Activated CD4-positive, alpha-beta T cell treated with anti-CD3 and anti-CD28 coated beads, Interleukin-2, amount 10 ng/mL, durations not matched to agents 24 days and 14 days (primary cell): ENCODE data around the gene ACAN. TPM values are rescaled to one million over a fixed set of nuclear protein-coding genes. Genes with fewer than 3 reads are reported as not detected.
A peak's percentile ranks its signal among the peaks of the same experiment; 100 is the strongest.

Source experiments
- DNase-seq: peaks from one replicate; pipeline ENCODE4 v3.0.0; 2022
- H3K27ac Mint-ChIP-seq: one replicate; pipeline ENCODE4 v1.8.0; 2022; ENCODE audit warnings: mild to moderate bottlenecking, mixed read lengths
- H3K27me3 Mint-ChIP-seq: one replicate; pipeline ENCODE4 v1.8.0; 2022; ENCODE audit warnings: mixed read lengths
- H3K36me3 Mint-ChIP-seq: one replicate; pipeline ENCODE4 v1.8.0; 2022; ENCODE audit warnings: low read depth, mild to moderate bottlenecking, mixed read lengths
- H3K4me1 Mint-ChIP-seq: one replicate; pipeline ENCODE4 v1.8.0; 2021; ENCODE audit warnings: mixed read lengths
- H3K4me3 Mint-ChIP-seq: one replicate; pipeline ENCODE4 v1.8.0; 2022; ENCODE audit warnings: mild to moderate bottlenecking, moderate library complexity, mixed read lengths
- H3K9me3 Mint-ChIP-seq: one replicate; pipeline ENCODE4 v1.8.0; 2021; ENCODE audit warnings: mixed read lengths
- intact Hi-C: fragments of 100-400 bp; cut with micrococcal nuclease; formaldehyde crosslinking; loops from one replicate; pipeline ENCODE4 v1.15.1; 2023
- total RNA-seq: library from RNA; stranded (reverse); gene quantifications from 2 replicates; pipeline ENCODE4 v1.2.3, GENCODE V29; 2022

The ACAN gene
- total RNA-seq, 1 donor from 2014 or later = not detected

- Mint-ChIP-seq H3K36me3 (no peaks in the 10 kb centered on the region), H3K4me3 (no peak overlapping the region), H3K27me3 (peaks cover 34% of the 10 kb centered on the region), H3K27ac (no peak overlapping the region), H3K9me3 (no peaks in the 10 kb centered on the region), H3K4me1 (no peaks in the 10 kb centered on the region)
- DNase-seq = no peak
- intact Hi-C loops = no loop called here
Observed at GRCh38 chr15:88790486-88790885, 12.8 kb upstream of the ACAN start.

DNA sequence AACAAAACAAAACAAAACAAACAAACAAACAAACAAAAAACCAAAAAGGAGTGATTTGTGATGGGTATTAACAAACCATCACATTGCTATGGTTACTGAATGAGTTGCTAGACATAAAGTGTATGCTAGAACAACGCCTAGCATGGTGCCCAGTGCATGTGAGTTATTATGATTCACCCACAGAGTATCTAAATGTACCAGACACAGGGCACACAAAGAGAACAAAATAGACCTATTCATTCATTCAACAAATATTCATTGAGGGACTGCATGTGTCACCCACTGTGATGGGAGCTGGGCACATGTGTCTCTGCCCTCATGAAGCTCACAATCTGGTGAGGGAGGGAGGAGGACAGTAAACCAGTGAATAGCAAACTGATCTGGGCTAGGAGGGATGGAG, 11.6 kb upstream of the ACAN start:
- Mint-ChIP-seq H3K9me3 (no peaks in the 10 kb centered on the region), H3K4me3 (no peak overlapping the region), H3K27ac (no peak overlapping the region), H3K27me3 (peaks cover 37% of the 10 kb centered on the region), H3K36me3 (no peaks in the 10 kb centered on the region), H3K4me1 (no peaks in the 10 kb centered on the region)
- no peak for DNase-seq
- intact Hi-C loops = no loop called here

DNA sequence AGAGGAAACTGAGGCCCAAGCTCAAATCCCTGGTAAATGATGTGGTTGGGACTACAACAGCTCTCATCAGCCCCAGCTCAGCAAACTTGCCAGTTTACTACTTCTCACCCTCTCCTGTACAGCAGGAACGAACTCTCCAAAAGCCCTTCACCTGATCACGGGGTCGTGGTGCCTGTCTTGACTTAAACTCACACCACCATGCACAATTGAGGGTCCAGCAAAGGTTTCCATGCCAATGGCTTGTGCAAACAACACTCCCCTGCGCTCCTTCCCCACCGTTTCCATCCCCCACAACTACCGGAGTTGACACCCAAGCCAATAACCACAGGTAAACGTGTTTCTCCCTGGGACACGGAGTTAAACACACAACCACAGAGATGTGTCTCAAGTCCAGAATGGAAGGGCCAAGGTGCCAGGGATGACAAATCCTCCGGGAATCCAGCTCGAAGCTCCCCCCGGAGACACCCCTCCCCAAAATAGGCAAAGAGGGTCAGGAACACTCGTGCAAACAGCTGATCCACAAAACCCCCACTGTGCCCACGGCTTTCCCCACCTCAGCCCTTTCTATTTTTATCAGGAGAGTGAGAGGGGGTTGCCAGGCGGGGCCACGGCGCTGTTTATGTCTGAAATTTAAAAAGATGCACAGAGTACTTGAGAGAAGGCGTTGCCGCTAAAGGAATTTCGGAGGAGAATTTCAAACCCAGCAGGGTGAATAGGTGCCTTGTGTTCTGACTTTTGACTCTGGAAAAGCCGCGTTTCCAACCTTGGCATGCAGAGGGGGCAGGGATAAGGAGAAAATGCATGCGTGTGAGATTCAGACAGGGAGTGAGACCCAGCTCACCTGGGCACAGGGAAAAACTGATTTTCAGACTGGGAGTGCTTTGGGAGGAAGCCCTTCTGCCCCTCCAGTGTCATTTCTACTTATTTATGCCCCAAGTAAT, 10.6 kb upstream of the ACAN start:
- Mint-ChIP-seq H3K4me1 (no peaks in the 10 kb centered on the region), H3K27ac (no peak overlapping the region), H3K27me3 (peaks cover 41% of the 10 kb centered on the region), H3K9me3 (no peaks in the 10 kb centered on the region), H3K4me3 (no peak overlapping the region), H3K36me3 (no peaks in the 10 kb centered on the region)
- intact Hi-C loops = no loop called here
- no peak for DNase-seq

DNA sequence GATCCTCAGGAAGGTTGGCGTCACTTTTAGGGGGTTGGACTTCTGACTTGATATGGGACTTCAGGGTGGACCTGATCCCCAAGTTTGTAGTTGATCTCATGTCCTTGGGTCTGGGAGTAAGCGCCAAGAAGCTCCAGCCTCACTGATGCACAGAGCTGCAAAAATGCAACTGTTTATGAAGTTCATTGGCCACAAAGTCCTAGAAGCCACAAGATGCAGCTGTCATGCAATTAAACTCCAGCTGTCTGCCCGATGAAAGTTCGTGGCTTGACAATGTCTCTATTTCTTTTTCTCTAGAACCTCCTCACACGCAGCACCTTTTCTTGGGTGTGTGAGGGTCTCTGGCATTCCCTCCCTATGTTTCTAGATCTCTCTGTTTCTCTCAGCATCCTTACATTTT, 9.2 kb upstream of the ACAN start:
- Mint-ChIP-seq H3K9me3 (no peaks in the 10 kb centered on the region), H3K36me3 (no peaks in the 10 kb centered on the region), H3K4me3 (no peak overlapping the region), H3K27me3 (peaks cover 51% of the 10 kb centered on the region), H3K27ac (no peak overlapping the region), H3K4me1 (no peaks in the 10 kb centered on the region)
- intact Hi-C loops = no loop called here
- DNase-seq = no peak

- Mint-ChIP-seq H3K27ac (no peak overlapping the region), H3K9me3 (no peaks in the 10 kb centered on the region), H3K4me1 (peaks cover 3% of the 10 kb centered on the region), H3K36me3 (no peaks in the 10 kb centered on the region), H3K4me3 (no peak overlapping the region), H3K27me3 (peaks cover 69% of the 10 kb centered on the region)
- DNase-seq = no peak
- intact Hi-C loops = no loop called here
Observed at GRCh38 chr15:88797663-88798339, 5.4 kb upstream of the ACAN start.

- DNase-seq = no peak
- Mint-ChIP-seq H3K4me3 (no peak overlapping the region), H3K27ac (no peak overlapping the region), H3K27me3 (peaks cover 63% of the 10 kb centered on the region), H3K9me3 (no peaks in the 10 kb centered on the region), H3K4me1 (peaks cover 3% of the 10 kb centered on the region), H3K36me3 (no peaks in the 10 kb centered on the region)
- intact Hi-C loops = no loop called here
Observed at GRCh38 chr15:88799341-88799740, 3.9 kb upstream of the ACAN start.

- peaks cover 67% of the 10 kb centered on the region for H3K27me3 Mint-ChIP-seq
- H3K4me1 Mint-ChIP-seq = peaks cover 3% of the 10 kb centered on the region
- intact Hi-C loops = no loop called here
- H3K36me3 Mint-ChIP-seq = no peaks in the 10 kb centered on the region
- no peak overlapping the region for H3K27ac Mint-ChIP-seq
- no peak for DNase-seq
- H3K9me3 Mint-ChIP-seq = no peaks in the 10 kb centered on the region
- H3K4me3 Mint-ChIP-seq = no peak overlapping the region
Observed at GRCh38 chr15:88800026-88800425, 3.2 kb upstream of the ACAN start.

- intact Hi-C loops = no loop called here
- peaks cover 3% of the 10 kb centered on the region for H3K4me1 Mint-ChIP-seq
- no peaks in the 10 kb centered on the region for H3K9me3 Mint-ChIP-seq
- no peak for DNase-seq
- H3K27me3 Mint-ChIP-seq = peaks cover 72% of the 10 kb centered on the region
- no peak overlapping the region for H3K27ac Mint-ChIP-seq
- H3K36me3 Mint-ChIP-seq = no peaks in the 10 kb centered on the region
- no peak overlapping the region for H3K4me3 Mint-ChIP-seq
Observed at GRCh38 chr15:88800738-88801137, 2.5 kb upstream of the ACAN start.

- Mint-ChIP-seq H3K4me1 (peaks cover 3% of the 10 kb centered on the region), H3K4me3 (peak overlapping the region; percentile 42), H3K36me3 (no peaks in the 10 kb centered on the region), H3K27ac (peak overlapping the region; percentile 16), H3K27me3 (peaks cover 66% of the 10 kb centered on the region), H3K9me3 (no peaks in the 10 kb centered on the region)
- DNase-seq = no peak
- intact Hi-C loops = no loop called here
Observed at GRCh38 chr15:88802250-88802990, 816 bp upstream of the ACAN start.

- no peak for DNase-seq
- intact Hi-C loops = no loop called here
- Mint-ChIP-seq H3K36me3 (no peaks in the 10 kb centered on the region), H3K4me1 (peaks cover 3% of the 10 kb centered on the region), H3K4me3 (no peak overlapping the region), H3K27me3 (peaks cover 62% of the 10 kb centered on the region), H3K9me3 (no peaks in the 10 kb centered on the region), H3K27ac (no peak overlapping the region)
Observed at GRCh38 chr15:88802991-88803240, 320 bp upstream of the ACAN start.

GRCh38 chr15:88803920-88804247, 648 bp downstream of the ACAN start:
- Mint-ChIP-seq H3K27me3 (peaks cover 60% of the 10 kb centered on the region), H3K4me1 (peaks cover 3% of the 10 kb centered on the region), H3K36me3 (no peaks in the 10 kb centered on the region), H3K27ac (no peak overlapping the region), H3K9me3 (no peaks in the 10 kb centered on the region), H3K4me3 (no peak overlapping the region)
- no peak for DNase-seq
- intact Hi-C loops = no loop called here

- Mint-ChIP-seq H3K27me3 (peaks cover 59% of the 10 kb centered on the region), H3K9me3 (no peaks in the 10 kb centered on the region), H3K27ac (no peak overlapping the region), H3K36me3 (no peaks in the 10 kb centered on the region), H3K4me3 (no peak overlapping the region), H3K4me1 (peaks cover 3% of the 10 kb centered on the region)
- intact Hi-C loops = no loop called here
- no peak for DNase-seq
Observed at GRCh38 chr15:88804257-88804656, 1.0 kb downstream of the ACAN start.

GRCh38 chr15:88805031-88805780, 2.0 kb downstream of the ACAN start:
- DNase-seq = no peak
- Mint-ChIP-seq H3K4me3 (no peak overlapping the region), H3K9me3 (no peaks in the 10 kb centered on the region), H3K36me3 (no peaks in the 10 kb centered on the region), H3K27me3 (peaks cover 51% of the 10 kb centered on the region), H3K27ac (no peak overlapping the region), H3K4me1 (peaks cover 3% of the 10 kb centered on the region)
- intact Hi-C loops = no loop called here

GRCh38 chr15:88810446-88810845, 7.2 kb downstream of the ACAN start:
- intact Hi-C loops = no loop called here
- Mint-ChIP-seq H3K27me3 (peaks cover 25% of the 10 kb centered on the region), H3K4me1 (no peaks in the 10 kb centered on the region), H3K36me3 (no peaks in the 10 kb centered on the region), H3K9me3 (no peaks in the 10 kb centered on the region), H3K27ac (no peak overlapping the region), H3K4me3 (no peak overlapping the region)
- no peak for DNase-seq
